Mesothelial cell of epicardium (in vitro differentiated cells): ENCODE data around the gene NAA15. TPM values are rescaled to one million over a fixed set of nuclear protein-coding genes. Genes with fewer than 3 reads are reported as not detected.

Source experiments
- DNase-seq, 2 experiments: peaks; one replicate each; pipeline ENCODE4 v3.0.0; 2021; ENCODE audit warnings: low spot score in 2 of 2; ENCODE audit not compliant: unreplicated experiment in 2 of 2
- H3K27ac Mint-ChIP-seq: 2 replicates; pipeline ENCODE4 v1.8.0; 2021; ENCODE audit warnings: mixed read lengths
- H3K27me3 Mint-ChIP-seq: 2 replicates; pipeline ENCODE4 v1.8.0; 2021; ENCODE audit warnings: low read depth, mixed read lengths
- H3K36me3 Mint-ChIP-seq: 2 replicates; pipeline ENCODE4 v1.8.0; 2021; ENCODE audit warnings: mixed read lengths
- H3K4me1 Mint-ChIP-seq: 2 replicates; pipeline ENCODE4 v1.8.0; 2021; ENCODE audit warnings: mixed read lengths
- H3K4me3 Mint-ChIP-seq: 2 replicates; pipeline ENCODE4 v1.8.0; 2021; ENCODE audit warnings: mild to moderate bottlenecking, moderate library complexity, mixed read lengths
- H3K9me3 Mint-ChIP-seq: 2 replicates; pipeline ENCODE4 v1.8.0; 2021; ENCODE audit warnings: mixed read lengths
- total RNA-seq: library from RNA; stranded (reverse); gene quantifications from 3 replicates; pipeline ENCODE4 v1.2.1, GENCODE V29; 2021
- TF ChIP-seq, protein P1 (sequence below): fragments of 200-600 bp; sonication (generic); IDR thresholded peaks from one replicate; pipeline ENCODE4 v1.5.0; 2021; ENCODE audit warnings: antibody characterized with exemption; ENCODE audit not compliant: unreplicated experiment

The NAA15 gene
- total RNA-seq, 1 donor from 2014 or later: 58.5 TPM

DNA sequence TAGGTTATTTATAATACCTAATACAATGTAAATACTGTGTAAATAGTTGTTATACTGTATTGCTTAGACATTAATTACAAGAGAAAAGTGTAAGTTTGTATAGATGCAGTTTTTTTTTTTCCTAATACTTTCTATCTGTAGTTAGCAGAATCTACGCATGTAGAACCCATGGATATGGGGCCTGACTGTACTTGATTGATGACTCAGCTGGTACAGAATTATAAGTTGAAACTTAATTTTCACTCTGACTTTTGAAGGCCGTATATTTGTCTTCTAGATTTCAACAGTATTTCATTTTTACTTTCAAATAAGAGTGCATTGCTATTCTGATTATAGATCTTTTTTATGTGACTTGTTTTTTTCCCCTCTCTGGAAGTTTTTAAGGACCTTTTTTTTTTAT lies 31.7 kb downstream of the NAA15 start:
- no peak for DNase-seq
- TF ChIP-seq, protein P1, sequence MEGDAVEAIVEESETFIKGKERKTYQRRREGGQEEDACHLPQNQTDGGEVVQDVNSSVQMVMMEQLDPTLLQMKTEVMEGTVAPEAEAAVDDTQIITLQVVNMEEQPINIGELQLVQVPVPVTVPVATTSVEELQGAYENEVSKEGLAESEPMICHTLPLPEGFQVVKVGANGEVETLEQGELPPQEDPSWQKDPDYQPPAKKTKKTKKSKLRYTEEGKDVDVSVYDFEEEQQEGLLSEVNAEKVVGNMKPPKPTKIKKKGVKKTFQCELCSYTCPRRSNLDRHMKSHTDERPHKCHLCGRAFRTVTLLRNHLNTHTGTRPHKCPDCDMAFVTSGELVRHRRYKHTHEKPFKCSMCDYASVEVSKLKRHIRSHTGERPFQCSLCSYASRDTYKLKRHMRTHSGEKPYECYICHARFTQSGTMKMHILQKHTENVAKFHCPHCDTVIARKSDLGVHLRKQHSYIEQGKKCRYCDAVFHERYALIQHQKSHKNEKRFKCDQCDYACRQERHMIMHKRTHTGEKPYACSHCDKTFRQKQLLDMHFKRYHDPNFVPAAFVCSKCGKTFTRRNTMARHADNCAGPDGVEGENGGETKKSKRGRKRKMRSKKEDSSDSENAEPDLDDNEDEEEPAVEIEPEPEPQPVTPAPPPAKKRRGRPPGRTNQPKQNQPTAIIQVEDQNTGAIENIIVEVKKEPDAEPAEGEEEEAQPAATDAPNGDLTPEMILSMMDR: no peak
- Mint-ChIP-seq H3K9me3 (peaks cover 10% of the 10 kb centered on the region), H3K4me1 (peaks cover 4% of the 10 kb centered on the region), H3K36me3 (peaks cover 23% of the 10 kb centered on the region), H3K27ac (no peak overlapping the region), H3K27me3 (no peaks in the 10 kb centered on the region), H3K4me3 (no peak overlapping the region)

DNA sequence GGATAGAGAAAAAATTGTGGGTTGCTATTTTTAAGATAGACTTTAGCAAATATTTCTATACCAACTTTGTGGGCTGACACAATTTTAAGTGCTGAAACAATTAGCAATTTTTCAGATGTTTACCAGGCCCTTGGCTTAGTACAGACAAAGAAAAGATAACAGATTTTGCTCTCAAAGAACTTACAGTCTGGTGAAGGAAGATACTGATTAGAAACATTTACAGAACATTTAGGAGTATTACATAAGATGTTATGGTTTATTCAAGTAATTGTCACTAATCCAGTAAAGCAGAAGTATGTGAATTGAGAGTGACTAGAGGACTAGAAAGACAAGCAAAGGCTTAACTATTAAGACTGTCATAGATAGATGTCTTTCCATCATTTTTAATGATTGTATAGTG lies 36.3 kb downstream of the NAA15 start:
- no peaks in the 10 kb centered on the region for H3K9me3 Mint-ChIP-seq
- H3K27ac Mint-ChIP-seq: no peak overlapping the region
- no peak for DNase-seq
- H3K36me3 Mint-ChIP-seq: peaks cover 17% of the 10 kb centered on the region
- TF ChIP-seq, protein P1: no peak
- no peak overlapping the region for H3K4me3 Mint-ChIP-seq
- no peaks in the 10 kb centered on the region for H3K4me1 Mint-ChIP-seq
- no peaks in the 10 kb centered on the region for H3K27me3 Mint-ChIP-seq

DNA sequence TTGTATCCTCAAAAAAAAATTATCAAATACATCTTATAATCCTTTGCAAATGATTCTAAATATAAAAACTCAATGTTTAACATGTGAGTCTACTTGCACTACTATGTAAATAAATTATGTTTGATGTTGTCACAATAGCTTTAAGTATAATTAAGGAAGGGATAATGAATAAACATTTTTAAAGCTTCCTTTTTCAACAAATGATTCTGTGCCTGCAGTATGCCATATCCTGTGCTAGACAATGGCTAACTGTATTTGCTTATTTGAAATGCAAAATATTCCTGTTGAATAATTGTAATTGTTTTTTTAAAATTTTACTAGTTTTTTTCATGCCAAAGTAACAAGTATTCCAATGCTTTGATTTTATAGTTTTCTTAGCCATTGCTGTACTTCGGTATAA lies 60.0 kb downstream of the NAA15 start:
- Mint-ChIP-seq H3K4me3 (no peak overlapping the region), H3K9me3 (no peaks in the 10 kb centered on the region), H3K36me3 (peaks cover 26% of the 10 kb centered on the region), H3K27ac (no peak overlapping the region), H3K27me3 (no peaks in the 10 kb centered on the region), H3K4me1 (no peaks in the 10 kb centered on the region)
- DNase-seq: no peak
- TF ChIP-seq, protein P1: no peak

DNA sequence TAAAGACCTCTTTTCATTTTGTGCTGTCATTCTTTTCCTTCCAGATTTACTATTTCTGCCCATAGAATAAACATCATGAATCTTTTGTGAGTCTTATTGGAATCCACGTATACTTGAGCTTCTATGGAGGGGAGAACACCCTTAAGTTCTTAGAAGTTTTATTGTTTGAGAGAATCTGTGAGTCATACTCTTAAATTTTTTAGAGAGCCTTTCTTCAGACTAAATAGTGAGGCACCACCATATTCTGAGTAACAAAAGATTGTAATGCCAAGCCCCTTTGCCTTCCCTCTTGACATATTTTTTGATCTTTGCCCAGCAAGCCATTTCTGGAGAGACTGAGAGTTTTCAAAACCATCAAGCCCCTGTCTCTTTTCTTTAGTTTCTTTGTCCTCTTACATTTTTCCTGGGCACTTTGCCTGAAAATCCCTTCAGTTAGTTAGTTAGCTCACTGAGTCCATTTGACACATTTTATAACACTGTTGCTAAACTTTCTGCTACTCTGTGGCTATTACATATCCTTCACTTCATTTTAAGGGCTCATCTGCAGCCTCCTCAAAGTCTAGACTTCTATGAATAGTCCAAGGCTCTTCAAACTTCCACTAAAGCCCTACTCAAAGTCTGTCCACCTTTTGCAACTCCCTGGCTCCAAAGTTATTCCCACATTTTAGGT lies 66.3 kb downstream of the NAA15 start:
- no peak overlapping the region for H3K27ac Mint-ChIP-seq
- H3K27me3 Mint-ChIP-seq: no peaks in the 10 kb centered on the region
- no peak overlapping the region for H3K4me3 Mint-ChIP-seq
- H3K4me1 Mint-ChIP-seq: no peaks in the 10 kb centered on the region
- no peaks in the 10 kb centered on the region for H3K9me3 Mint-ChIP-seq
- peaks cover 39% of the 10 kb centered on the region for H3K36me3 Mint-ChIP-seq
- no peak for DNase-seq
- TF ChIP-seq, protein P1: no peak

DNA sequence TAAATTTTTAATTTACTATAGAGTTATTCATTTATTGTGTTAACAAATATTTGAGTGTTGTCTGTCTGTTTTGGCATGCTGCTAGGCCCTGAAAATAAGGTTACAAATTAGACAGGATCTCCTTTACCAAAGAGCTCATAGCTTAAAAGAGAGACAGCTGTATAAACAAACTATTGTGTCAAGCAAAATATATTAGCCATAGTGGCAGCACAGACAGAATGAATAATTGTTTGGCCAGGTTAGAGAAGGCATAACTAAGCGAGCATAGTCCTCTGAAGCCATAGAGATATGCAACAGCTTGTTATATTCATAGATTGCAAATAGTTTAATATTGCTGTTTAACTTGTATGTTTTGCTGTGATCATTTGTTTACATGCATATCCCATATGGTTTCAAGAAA lies 67.7 kb downstream of the NAA15 start:
- no peaks in the 10 kb centered on the region for H3K9me3 Mint-ChIP-seq
- H3K4me3 Mint-ChIP-seq: no peak overlapping the region
- no peaks in the 10 kb centered on the region for H3K27me3 Mint-ChIP-seq
- DNase-seq: no peak
- no peaks in the 10 kb centered on the region for H3K4me1 Mint-ChIP-seq
- TF ChIP-seq, protein P1: no peak
- no peak overlapping the region for H3K27ac Mint-ChIP-seq
- H3K36me3 Mint-ChIP-seq: peaks cover 41% of the 10 kb centered on the region

DNA sequence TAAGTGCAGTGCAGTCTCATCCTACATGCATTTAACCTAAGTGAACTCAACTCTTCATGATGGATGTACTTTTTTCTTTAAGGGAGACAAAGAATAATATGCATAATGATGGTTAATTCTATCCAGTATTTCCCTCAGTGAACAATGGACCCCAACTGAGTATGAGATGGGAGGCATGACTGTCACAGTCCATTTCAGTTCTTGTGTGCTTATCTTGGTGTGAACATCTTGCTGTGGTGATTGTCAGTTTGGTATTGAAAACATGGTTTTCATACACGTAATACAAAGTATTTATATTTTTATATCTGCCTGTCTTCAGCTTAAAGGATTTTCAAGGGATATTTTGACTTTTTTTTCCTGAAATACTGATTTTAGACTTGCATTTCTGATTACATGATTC lies 72.9 kb downstream of the NAA15 start:
- no peak for DNase-seq
- no peak overlapping the region for H3K4me3 Mint-ChIP-seq
- H3K4me1 Mint-ChIP-seq: no peaks in the 10 kb centered on the region
- H3K27ac Mint-ChIP-seq: no peak overlapping the region
- H3K27me3 Mint-ChIP-seq: no peaks in the 10 kb centered on the region
- TF ChIP-seq, protein P1: no peak
- no peaks in the 10 kb centered on the region for H3K9me3 Mint-ChIP-seq
- H3K36me3 Mint-ChIP-seq: peaks cover 26% of the 10 kb centered on the region
